HG02870 (cell line): ENCODE measurements around the gene MAT1A.
"Not testable (repeated sequence)": the region's sequence is repeated elsewhere in the genome, so short reads cannot be mapped to it uniquely, and the experiment has no call there.

Source experiments
- ATAC-seq: cut with Tn5 transposase; IDR thresholded peaks from one replicate; pipeline ENCODE4 v1.9.1; 2021; ENCODE audit warnings: mild to moderate bottlenecking, moderate library complexity; ENCODE audit not compliant: unreplicated experiment

The MAT1A gene

GRCh38 chr10:80265740-80266512 is 23.5 kb downstream of the MAT1A start:
- no peak for ATAC-seq

- no peak for ATAC-seq
Measured at GRCh38 chr10:80264081-80265056, 25.1 kb downstream of the MAT1A start.

- no peak for ATAC-seq
Measured at GRCh38 chr10:80261316-80262030, 28.0 kb downstream of the MAT1A start.

- ATAC-seq: no peak
Measured at GRCh38 chr10:80260295-80261243, 28.9 kb downstream of the MAT1A start.

GRCh38 chr10:80259405-80259871 is 30.0 kb downstream of the MAT1A start:
- ATAC-seq: no peak

GRCh38 chr10:80256798-80257197 is 32.7 kb downstream of the MAT1A start:
- not testable (repeated sequence) for ATAC-seq

GRCh38 chr10:80254726-80255125 is 34.7 kb downstream of the MAT1A start:
- not testable (repeated sequence) for ATAC-seq

GRCh38 chr10:80253963-80254271 is 35.5 kb downstream of the MAT1A start:
- ATAC-seq: not testable (repeated sequence)

GRCh38 chr10:80253266-80253962 is 36.0 kb downstream of the MAT1A start:
- ATAC-seq: peak; percentile 65

- no peak for ATAC-seq
Measured at GRCh38 chr10:80252296-80252887, 37.1 kb downstream of the MAT1A start.

- ATAC-seq: not testable (repeated sequence)
Measured at GRCh38 chr10:80251703-80252280, 37.7 kb downstream of the MAT1A start.

GRCh38 chr10:80250399-80250798 is 39.1 kb downstream of the MAT1A start:
- peak; percentile 37 for ATAC-seq

GRCh38 chr10:80249906-80250305 is 39.6 kb downstream of the MAT1A start:
- ATAC-seq: not testable (repeated sequence)

- ATAC-seq: not testable (repeated sequence)
Measured at GRCh38 chr10:80247611-80248010, 41.8 kb downstream of the MAT1A start.

GRCh38 chr10:80244371-80244770 is 45.1 kb downstream of the MAT1A start:
- not testable (repeated sequence) for ATAC-seq

- ATAC-seq: not testable (repeated sequence)
Measured at GRCh38 chr10:80242341-80242740, 47.1 kb downstream of the MAT1A start.

GRCh38 chr10:80236457-80236856 is 53.0 kb downstream of the MAT1A start:
- not testable (repeated sequence) for ATAC-seq
